HEK293T (cell line): Measurements from ENCODE around the gene AKAP6.

Source experiments
- CTCF ChIA-PET: fragments of 350-600 bp; formaldehyde crosslinking; extraction: SDS; loops from one replicate; lab custom pipeline; 2021; ENCODE audit warnings: antibody characterized with exemption, inconsistent platforms; lab: Yijun Ruan, JAX
- POLR2A ChIA-PET: fragments of 350-600 bp; formaldehyde crosslinking; extraction: SDS; loops from one replicate; lab custom pipeline; 2020; ENCODE audit warnings: antibody characterized with exemption, inconsistent platforms; lab: Yijun Ruan, JAX
- DNase-seq: peaks from one replicate; pipeline ENCODE4 v3.0.0; 2012; ENCODE audit warnings: mixed read lengths; ENCODE audit errors: extremely low spot score
- ARNT ChIP-seq: fragments of 450-650 bp; IDR thresholded peaks from 2 replicates; pipeline ENCODE4 v1.6.1; 2017; ENCODE audit warnings: mild to moderate bottlenecking
- BHLHE40 ChIP-seq: fragments of 450-650 bp; IDR thresholded peaks from 2 replicates; pipeline ENCODE4 v1.6.1; 2016; ENCODE audit warnings: mild to moderate bottlenecking, moderate library complexity, borderline replicate concordance
- CTBP1 ChIP-seq: fragments of 450-650 bp; IDR thresholded peaks from 2 replicates; pipeline ENCODE4 v1.6.1; 2016; ENCODE audit warnings: borderline replicate concordance
- ELF4 ChIP-seq: fragments of 450-650 bp; IDR thresholded peaks from 2 replicates; pipeline ENCODE4 v1.6.1; 2017; ENCODE audit warnings: antibody characterized with exemption
- FOXA1 ChIP-seq: fragments of 450-650 bp; IDR thresholded peaks from 2 replicates; pipeline ENCODE4 v1.6.1; 2016; ENCODE audit warnings: mild to moderate bottlenecking
- FOXK2 ChIP-seq: fragments of 450-650 bp; IDR thresholded peaks from 2 replicates; pipeline ENCODE4 v1.6.1; 2016; ENCODE audit warnings: mild to moderate bottlenecking
- FOXM1 ChIP-seq: fragments of 450-650 bp; IDR thresholded peaks from 2 replicates; pipeline ENCODE4 v1.6.1; 2017; ENCODE audit warnings: mild to moderate bottlenecking, borderline replicate concordance
- HDGF ChIP-seq: fragments of 450-650 bp; IDR thresholded peaks from 2 replicates; pipeline ENCODE4 v1.6.1; 2017; ENCODE audit warnings: antibody characterized with exemption, borderline replicate concordance
- L3MBTL2 ChIP-seq: fragments of 450-650 bp; conservative IDR thresholded peaks from 2 replicates; pipeline ENCODE4 v1.6.1; 2016; ENCODE audit warnings: mild to moderate bottlenecking
- LEF1 ChIP-seq: fragments of 450-650 bp; IDR thresholded peaks from 2 replicates; pipeline ENCODE4 v1.6.1; 2017; ENCODE audit warnings: mild to moderate bottlenecking, borderline replicate concordance
- NFRKB ChIP-seq: fragments of 450-650 bp; IDR thresholded peaks from 2 replicates; pipeline ENCODE4 v1.6.1; 2016; ENCODE audit warnings: mild to moderate bottlenecking, moderate library complexity
- SP1 ChIP-seq: fragments of 450-650 bp; IDR thresholded peaks from 2 replicates; pipeline ENCODE4 v1.6.1; 2017
- SUZ12 ChIP-seq: fragments of 450-650 bp; IDR thresholded peaks from 2 replicates; pipeline ENCODE4 v1.6.1; 2016; ENCODE audit warnings: mild to moderate bottlenecking
- TARDBP ChIP-seq: fragments of 450-650 bp; IDR thresholded peaks from 2 replicates; pipeline ENCODE4 v1.6.1; 2016
- ZNF384 ChIP-seq: fragments of 450-650 bp; IDR thresholded peaks from 2 replicates; pipeline ENCODE4 v1.6.1; 2016
- TF ChIP-seq, protein P1 (sequence below): fragments of 450-650 bp; IDR thresholded peaks from 2 replicates; pipeline ENCODE4 v1.6.1; 2016

The AKAP6 gene

DNA sequence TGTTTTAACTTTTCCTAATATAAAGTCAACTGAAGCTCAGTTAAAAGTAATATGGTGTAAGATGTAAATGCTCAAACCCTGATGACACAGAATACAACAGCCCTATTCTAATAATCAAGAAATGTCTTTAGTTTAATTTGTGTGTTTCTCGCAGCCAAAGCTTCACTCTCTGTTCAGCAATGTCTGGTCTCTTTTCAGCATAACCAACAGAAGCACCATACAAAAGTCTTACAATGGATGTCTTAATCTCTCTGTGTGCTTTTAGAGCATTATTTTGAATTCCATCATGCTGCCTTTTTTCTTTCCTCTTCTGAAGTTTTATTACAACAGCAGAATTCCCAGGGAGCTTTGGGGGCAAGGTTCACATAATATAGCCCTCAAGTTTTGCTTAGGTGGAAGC, 399.4 kb downstream of the AKAP6 start:
- no peak for DNase-seq
- CTCF ChIA-PET, result no interaction called here
- POLR2A ChIA-PET, result no interaction called here
- TF ChIP-seq HDGF (no peak), LEF1 (no peak), SUZ12 (no peak), SP1 (no peak)

DNA sequence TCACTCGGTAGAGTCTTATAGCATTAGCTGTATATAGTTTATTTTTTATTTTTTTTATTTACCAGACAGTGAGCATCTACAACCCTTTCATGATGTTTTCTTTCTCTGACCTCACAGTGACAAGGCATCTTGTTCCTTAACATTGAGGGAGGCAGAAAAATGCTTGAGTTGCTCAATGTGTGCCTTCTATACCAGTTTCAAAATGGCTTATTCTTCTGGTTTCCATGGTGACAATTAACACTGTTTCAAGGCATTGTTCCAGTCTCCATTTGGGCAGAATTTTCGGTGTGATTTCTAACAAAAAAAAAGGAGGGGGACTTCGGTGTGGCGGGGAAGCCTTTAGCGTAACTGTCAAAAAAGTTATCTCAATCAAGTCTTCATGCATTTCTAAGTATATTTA, 399.9 kb downstream of the AKAP6 start:
- TF ChIP-seq ELF4 (no peak), FOXK2 (no peak), BHLHE40 (no peak), SP1 (no peak), TARDBP (no peak), L3MBTL2 (no peak)
- TF ChIP-seq, protein P1, sequence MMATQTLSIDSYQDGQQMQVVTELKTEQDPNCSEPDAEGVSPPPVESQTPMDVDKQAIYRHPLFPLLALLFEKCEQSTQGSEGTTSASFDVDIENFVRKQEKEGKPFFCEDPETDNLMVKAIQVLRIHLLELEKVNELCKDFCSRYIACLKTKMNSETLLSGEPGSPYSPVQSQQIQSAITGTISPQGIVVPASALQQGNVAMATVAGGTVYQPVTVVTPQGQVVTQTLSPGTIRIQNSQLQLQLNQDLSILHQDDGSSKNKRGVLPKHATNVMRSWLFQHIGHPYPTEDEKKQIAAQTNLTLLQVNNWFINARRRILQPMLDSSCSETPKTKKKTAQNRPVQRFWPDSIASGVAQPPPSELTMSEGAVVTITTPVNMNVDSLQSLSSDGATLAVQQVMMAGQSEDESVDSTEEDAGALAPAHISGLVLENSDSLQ, result no peak
- CTCF ChIA-PET, result no interaction called here
- no peak for DNase-seq
- POLR2A ChIA-PET, result no interaction called here

DNA sequence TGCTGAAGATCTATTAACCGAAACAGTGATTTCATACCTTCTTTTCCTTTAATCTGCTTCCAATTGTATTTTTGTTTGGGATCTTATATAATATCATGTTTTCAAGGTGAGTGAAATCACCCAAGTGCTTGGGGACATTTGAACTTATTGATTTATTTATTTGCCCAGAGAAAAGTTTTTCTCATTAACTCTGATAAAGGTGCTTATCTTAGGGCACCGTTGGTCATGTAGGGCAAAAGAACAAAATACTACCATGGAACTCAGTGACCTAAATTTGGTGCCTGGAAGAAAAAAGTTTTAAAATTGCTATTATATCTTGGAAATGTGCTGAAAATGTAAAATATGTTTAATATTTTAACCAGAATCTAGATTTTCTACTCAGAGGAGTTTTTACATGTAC, 402.2 kb downstream of the AKAP6 start:
- no peak for DNase-seq
- POLR2A ChIA-PET, result no interaction called here
- TF ChIP-seq SUZ12 (no peak), L3MBTL2 (no peak), HDGF (no peak), TARDBP (no peak), CTBP1 (no peak), BHLHE40 (no peak), ZNF384 (no peak), FOXM1 (no peak), ELF4 (no peak), ARNT (no peak)
- TF ChIP-seq, protein P1, result no peak
- CTCF ChIA-PET, result no interaction called here

DNA sequence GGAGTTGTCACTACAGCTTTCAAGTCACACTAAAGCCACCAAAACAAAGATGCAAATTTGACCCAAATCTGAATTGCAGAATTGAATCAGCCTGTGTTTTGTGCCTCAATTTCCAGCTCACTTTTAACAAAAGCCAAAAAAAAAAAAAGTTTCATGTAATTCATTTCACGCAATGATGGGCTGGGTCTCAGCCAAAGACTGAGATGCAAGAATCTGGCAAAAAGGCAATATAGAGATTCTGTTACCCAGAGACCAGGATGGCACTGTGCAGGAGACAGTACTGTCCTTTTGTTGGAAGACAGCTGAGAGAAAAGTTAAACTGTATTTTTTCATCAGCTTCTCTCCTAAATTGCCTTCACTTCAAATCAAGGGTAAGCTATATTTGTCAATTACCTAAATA, 403.9 kb downstream of the AKAP6 start:
- POLR2A ChIA-PET, result no interaction called here

DNA sequence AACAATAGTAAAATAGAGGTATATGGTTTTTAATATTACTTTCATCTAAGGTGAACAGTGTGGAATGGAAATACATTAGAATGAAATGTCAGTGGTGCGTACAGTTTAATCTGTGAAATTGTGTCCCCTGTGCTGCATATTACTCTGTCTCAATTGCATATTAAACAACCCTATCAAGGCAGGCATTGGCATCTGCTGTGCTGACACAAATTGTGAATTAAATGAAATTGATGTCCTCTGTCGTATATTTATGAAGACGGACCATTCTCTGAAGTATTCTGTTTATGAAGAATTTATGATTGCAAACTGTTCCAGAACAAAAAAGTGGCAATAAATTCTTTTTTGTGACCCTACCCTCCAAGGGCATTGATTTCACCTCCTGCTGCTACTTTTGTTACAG, 405.2 kb downstream of the AKAP6 start:
- CTCF ChIA-PET, result no interaction called here
- no peak for TF ChIP-seq SP1
- no peak for TF ChIP-seq L3MBTL2
- TF ChIP-seq HDGF, result no peak
- no peak for TF ChIP-seq TARDBP
- no peak for TF ChIP-seq CTBP1
- TF ChIP-seq ELF4, result no peak
- DNase-seq, result no peak
- POLR2A ChIA-PET, result no interaction called here

More for the DNA sequence above, 403.9 kb downstream of the AKAP6 start:
- CTCF ChIA-PET, result no interaction called here
- TF ChIP-seq NFRKB (no peak), BHLHE40 (no peak), ARNT (no peak), ELF4 (no peak), HDGF (no peak), ZNF384 (no peak), TARDBP (no peak), FOXA1 (no peak), FOXK2 (no peak), L3MBTL2 (no peak), SUZ12 (no peak), LEF1 (no peak), CTBP1 (no peak), FOXM1 (no peak), SP1 (no peak)
- TF ChIP-seq, protein P1, result no peak
- DNase-seq, result no peak

DNA sequence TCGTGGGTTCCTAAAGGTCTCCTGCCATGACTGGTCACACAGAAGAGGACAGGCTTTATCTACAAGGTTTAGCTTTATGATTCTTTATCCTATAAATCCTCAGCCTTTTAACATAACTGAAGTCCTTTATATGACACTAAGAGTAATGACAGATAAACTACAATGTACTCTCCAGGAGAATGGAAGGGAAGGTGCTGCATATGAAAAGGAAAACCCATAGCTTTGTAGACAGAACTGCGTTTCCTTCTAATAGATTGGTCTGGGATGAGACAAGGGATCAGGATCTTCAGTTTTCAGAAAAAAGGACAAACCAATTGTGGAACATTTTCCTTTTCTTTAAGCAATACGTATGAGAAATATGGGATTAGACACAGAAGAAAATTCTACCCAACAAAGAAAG, 408.5 kb downstream of the AKAP6 start:
- ChIA-PET CTCF (no interaction called here), POLR2A (no interaction called here)
- no peak for DNase-seq
- TF ChIP-seq BHLHE40 (no peak), HDGF (no peak), CTBP1 (no peak), ARNT (no peak), SUZ12 (no peak), FOXM1 (no peak), FOXA1 (no peak), NFRKB (no peak), L3MBTL2 (no peak), ELF4 (no peak), FOXK2 (no peak), TARDBP (no peak), SP1 (no peak), ZNF384 (no peak), LEF1 (no peak)
- TF ChIP-seq, protein P1, result no peak
